ENCODE data around the gene NPHP4. TPM values are rescaled to one million over a fixed set of nuclear protein-coding genes. Genes with fewer than 3 reads are reported as not detected.

NPHP4 gene
- total RNA-seq, 4 donors from 2014 or later, result 11.2 to 24.5 (median 18.2) TPM

- WGBS, 2 donors, result 90 to 92% methylated on average over 17 of the region's 17 CpGs
- TF ChIP-seq POLR2A (IDR thresholded peaks at IDR 0.05), result no peak
- no peak for TF ChIP-seq CTCF (IDR thresholded peaks at IDR 0.05)
- peak in 1 of 2 donors; percentile 52 for DNase-seq (ENCODE audit: low spot score in 2 of 2)
- H3K4me3 ChIP-seq (ENCODE audit: low read depth, poor library complexity, severe bottlenecking), result no peak overlapping the region
- intact Hi-C loops (cut with DNase I; ENCODE audit: low total_unique reads), result no loop called here
Observed at GRCh38 chr1:6000444-6001288, 8.4 kb upstream of the NPHP4 start.

DNA sequence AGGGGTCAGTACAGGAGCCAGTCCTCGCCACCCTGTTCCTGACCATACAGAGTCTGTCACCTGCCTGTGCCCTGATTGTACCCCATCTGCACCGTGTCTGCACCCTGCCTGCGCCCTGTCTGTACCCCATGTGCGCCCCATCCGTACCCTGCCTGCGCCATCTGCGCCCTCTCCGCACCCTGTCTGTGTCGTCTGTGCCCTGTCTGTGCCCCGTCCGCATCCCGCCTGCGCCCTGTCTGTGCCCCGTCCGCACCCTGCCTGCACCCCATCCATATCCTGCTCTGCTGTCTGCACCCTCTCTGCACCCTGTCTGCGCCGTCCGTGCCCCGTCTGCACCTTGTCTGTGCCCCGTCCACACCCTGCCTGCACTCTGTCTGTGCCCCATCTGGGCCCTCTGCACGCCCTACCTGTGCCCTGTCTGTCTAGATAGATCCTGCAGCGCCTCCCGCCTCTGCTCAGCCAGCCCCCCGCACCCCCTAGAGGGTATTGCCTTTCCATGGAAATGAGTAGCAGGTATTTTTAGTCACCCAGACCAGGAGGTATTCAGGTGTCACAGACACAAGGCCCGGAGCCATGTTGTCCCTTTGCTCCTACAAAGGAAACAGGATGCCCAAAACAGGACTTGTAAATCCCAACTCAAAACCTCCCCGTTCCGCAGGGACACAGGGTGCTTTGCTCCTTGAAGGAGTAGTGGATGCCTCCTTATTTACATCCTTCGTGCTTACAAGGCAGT is 7.7 kb upstream of the NPHP4 start:
- WGBS, 2 donors, result 92 to 94% methylated on average over 28 of the region's 28 CpGs
- H3K4me3 ChIP-seq (ENCODE audit: low read depth, poor library complexity, severe bottlenecking), result no peak overlapping the region
- DNase-seq (ENCODE audit: low spot score in 2 of 2), result peak in 1 of 2 donors; percentile 72
- intact Hi-C loops (cut with DNase I; ENCODE audit: low total_unique reads), result no loop called here
- TF ChIP-seq CTCF (IDR thresholded peaks at IDR 0.05) (no peak), POLR2A (IDR thresholded peaks at IDR 0.05) (no peak)

DNA sequence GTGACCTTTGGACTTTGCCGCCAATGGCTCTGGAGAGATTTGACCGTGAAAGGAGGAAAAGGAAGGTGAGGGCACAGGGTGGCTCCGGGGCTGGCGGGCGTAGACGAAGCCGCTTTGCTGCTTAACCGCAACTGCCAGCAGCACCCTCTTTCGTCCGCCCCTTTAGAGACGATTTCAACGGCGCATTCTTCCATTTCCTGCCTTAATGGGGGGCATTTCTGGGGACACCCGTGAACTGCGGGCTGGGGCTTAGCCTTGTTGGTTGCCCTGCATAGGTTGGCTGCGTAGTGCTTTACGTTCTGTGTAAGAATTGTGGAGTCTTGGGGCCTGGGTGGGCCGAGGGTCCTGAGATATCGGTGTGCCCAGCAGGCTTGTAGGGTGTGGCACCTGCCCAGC is 6.7 kb upstream of the NPHP4 start:
- intact Hi-C loops (cut with DNase I; ENCODE audit: low total_unique reads), result no loop called here
- WGBS, 2 donors, result 92% methylated on average over 19 of the region's 19 CpGs
- TF ChIP-seq CTCF (IDR thresholded peaks at IDR 0.05) (no peak), POLR2A (IDR thresholded peaks at IDR 0.05) (no peak)
- no peak overlapping the region for H3K4me3 ChIP-seq (ENCODE audit: low read depth, poor library complexity, severe bottlenecking)
- peak in 1 of 2 donors; percentile 76 for DNase-seq (ENCODE audit: low spot score in 2 of 2)

GRCh38 chr1:5998051-5998905 is 6.1 kb upstream of the NPHP4 start:
- TF ChIP-seq POLR2A (IDR thresholded peaks at IDR 0.05), result no peak
- no peak for TF ChIP-seq CTCF (IDR thresholded peaks at IDR 0.05)
- intact Hi-C loops (cut with DNase I; ENCODE audit: low total_unique reads), result no loop called here
- WGBS, 2 donors, result 92 to 95% methylated on average over 12 of the region's 12 CpGs
- DNase-seq (ENCODE audit: low spot score in 2 of 2), result peak in 1 of 2 donors; percentile 40
- no peak overlapping the region for H3K4me3 ChIP-seq (ENCODE audit: low read depth, poor library complexity, severe bottlenecking)

- intact Hi-C loops (cut with DNase I; ENCODE audit: low total_unique reads), result no loop called here
- TF ChIP-seq POLR2A (IDR thresholded peaks at IDR 0.05) (no peak), CTCF (IDR thresholded peaks at IDR 0.05) (no peak)
- no peak overlapping the region for H3K4me3 ChIP-seq (ENCODE audit: low read depth, poor library complexity, severe bottlenecking)
- DNase-seq (ENCODE audit: low spot score in 2 of 2), result no peak
- 69 to 80% methylated on average over 5 of the region's 5 CpGs for WGBS, 2 donors
Observed at GRCh38 chr1:5997316-5997715, 5.1 kb upstream of the NPHP4 start.

Data from lower leg skin (tissue), 4 donors.